ENCODE data around the gene JSRP1.
"Not testable (repeated sequence)": the region's sequence is repeated elsewhere in the genome, so short reads cannot be mapped to it uniquely, and the experiment has no call there.

The JSRP1 gene

GRCh38 chr19:2282062-2282861 is 26.0 kb upstream of the JSRP1 start, which contains the start of gene PEAK3:
Gene PEAK3 (minus strand): TSS chr19:2282175. CDS start chr19:2280931, 1,244 bp downstream.
- DNase-seq: peak; percentile 89

- not testable (repeated sequence) for DNase-seq
Measured at GRCh38 chr19:2281265-2282061, 25.2 kb upstream of the JSRP1 start.

- no peak for DNase-seq
Measured at GRCh38 chr19:2280633-2281264, 24.5 kb upstream of the JSRP1 start.

- no peak for DNase-seq
Measured at GRCh38 chr19:2278459-2279158, 22.4 kb upstream of the JSRP1 start.

- no peak for DNase-seq
Measured at GRCh38 chr19:2277138-2277537, 20.9 kb upstream of the JSRP1 start.

- no peak for DNase-seq
Measured at GRCh38 chr19:2276429-2276986, 20.3 kb upstream of the JSRP1 start.

- no peak for DNase-seq
Measured at GRCh38 chr19:2275588-2276428, 19.6 kb upstream of the JSRP1 start.

GRCh38 chr19:2274931-2275535 is 18.8 kb upstream of the JSRP1 start:
- DNase-seq: peak; percentile 88

GRCh38 chr19:2274185-2274711 is 18.0 kb upstream of the JSRP1 start:
- DNase-seq: no peak

GRCh38 chr19:2273356-2274184 is 17.4 kb upstream of the JSRP1 start:
- peak; percentile 93 for DNase-seq

GRCh38 chr19:2271234-2272103 is 15.3 kb upstream of the JSRP1 start:
- no peak for DNase-seq

- DNase-seq: peak; percentile 95
Measured at GRCh38 chr19:2270423-2271233, 14.4 kb upstream of the JSRP1 start.

- peak; percentile 58 for DNase-seq
Measured at GRCh38 chr19:2270157-2270422, 13.9 kb upstream of the JSRP1 start.

- DNase-seq: peak; percentile 98
Measured at GRCh38 chr19:2269244-2270156, 13.3 kb upstream of the JSRP1 start.

- no peak for DNase-seq
Measured at GRCh38 chr19:2268861-2269243, 12.6 kb upstream of the JSRP1 start.

GRCh38 chr19:2268480-2268830 is 12.2 kb upstream of the JSRP1 start:
- DNase-seq: no peak
